Lower lobe of right lung (tissue), 2 donors: ENCODE results near the gene ALOX15B. TPM values are rescaled to one million over a fixed set of nuclear protein-coding genes. Genes with fewer than 3 reads are reported as not detected.

Experiments
- ATAC-seq, 2 donors: fragments of 200-7000 bp; cut with Tn5 transposase; one replicate each; pipeline ENCODE4 v1.9.1; 2020 to 2022; ENCODE audit warnings: mild to moderate bottlenecking in 2 of 2, moderate library complexity in 2 of 2
- DNase-seq: peaks from one replicate; pipeline ENCODE4 v3.0.0-alpha.2; 2020
- H3K27ac ChIP-seq: fragments of 200-600 bp; one replicate; pipeline ENCODE4 v1.8.0; 2022
- H3K27me3 ChIP-seq: fragments of 200-600 bp; one replicate; pipeline ENCODE4 v1.8.0; 2022; ENCODE audit warnings: low read depth
- H3K36me3 ChIP-seq: fragments of 200-600 bp; one replicate; pipeline ENCODE4 v1.8.0; 2022; ENCODE audit warnings: mild to moderate bottlenecking
- H3K4me1 ChIP-seq: fragments of 200-600 bp; one replicate; pipeline ENCODE4 v1.8.0; 2022
- H3K4me3 ChIP-seq: fragments of 200-600 bp; one replicate; pipeline ENCODE4 v1.8.0; 2022; ENCODE audit warnings: mild to moderate bottlenecking
- H3K9me3 ChIP-seq: fragments of 200-600 bp; one replicate; pipeline ENCODE4 v1.8.0; 2022
- CTCF ChIP-seq: fragments of 200-600 bp; IDR thresholded peaks from one replicate; pipeline ENCODE4 v1.8.0; 2022; ENCODE audit warnings: antibody characterized with exemption, mild to moderate bottlenecking
- intact Hi-C: fragments of 100-400 bp; cut with DNase I; formaldehyde crosslinking; loops from one replicate; pipeline ENCODE4 v1.11.0; 2022
- microRNA-seq: library from miRNA; unstranded; fragments of <30 nt; microRNA quantifications from one replicate; pipeline ENCODE4 v1.2.0, GENCODE V29; 2020; ENCODE audit warnings: borderline number of aligned reads
- total RNA-seq: library from RNA; stranded (reverse); fragmentation: NEBNext Ultra II Directional; extraction: Animal tissue kit (Norgen Biotek cat#: 25700); gene quantifications from one replicate; pipeline ENCODE4 v1.2.1, GENCODE V29; 2021
- donor health status: DM: no; HTN: yes; CAD: no; lungs with severe emphysema.

Gene ALOX15B
- total RNA-seq, 1 donor from 2014 or later, result 53.5 TPM

GRCh38 chr17:8095361-8095760 lies 56.5 kb downstream of the ALOX15B start:
- H3K4me1 ChIP-seq, result no peaks in the 10 kb centered on the region
- H3K36me3 ChIP-seq, result no peaks in the 10 kb centered on the region
- no peak for ATAC-seq
- H3K9me3 ChIP-seq, result no peaks in the 10 kb centered on the region
- H3K4me3 ChIP-seq, result no peak overlapping the region
- intact Hi-C loops, result no loop called here
- DNase-seq, result no peak
- peaks cover 14% of the 10 kb centered on the region for H3K27me3 ChIP-seq
- no peak for TF ChIP-seq CTCF
- H3K27ac ChIP-seq, result no peak overlapping the region

- no peak overlapping the region for H3K4me3 ChIP-seq
- H3K27me3 ChIP-seq, result peaks cover 8% of the 10 kb centered on the region
- DNase-seq, result no peak
- intact Hi-C loops, result no loop called here
- no peak for TF ChIP-seq CTCF
- H3K36me3 ChIP-seq, result no peaks in the 10 kb centered on the region
- no peaks in the 10 kb centered on the region for H3K9me3 ChIP-seq
- no peak overlapping the region for H3K27ac ChIP-seq
- no peaks in the 10 kb centered on the region for H3K4me1 ChIP-seq
- no peak for ATAC-seq
Measured at GRCh38 chr17:8096541-8096940, 57.7 kb downstream of the ALOX15B start.

Small RNA genes within 50 kb of the gene (microRNA-seq; reads per million reads assigned to microRNA genes)
- not detected for gene MIR4314

Other genes with a start within 250 kb of the ALOX15B start
- 46.1 TPM for gene KDM6B, start 204.8 kb upstream of the ALOX15B start, total RNA-seq
- 12.0 TPM for gene TMEM88, start 184.0 kb upstream of the ALOX15B start, total RNA-seq
- 61.5 TPM for gene NAA38, start 181.5 kb upstream of the ALOX15B start, total RNA-seq
- 12.6 TPM for gene CYB5D1, start 181.1 kb upstream of the ALOX15B start, total RNA-seq
- 77.9 TPM for gene CHD3, start 150.3 kb upstream of the ALOX15B start, total RNA-seq
- gene RNF227, start 122.8 kb upstream of the ALOX15B start, total RNA-seq, result 7.5 TPM
- 5.2 TPM for gene KCNAB3, start 109.2 kb upstream of the ALOX15B start, total RNA-seq
- gene TRAPPC1, start 107.1 kb upstream of the ALOX15B start, total RNA-seq, result 110 TPM
- 56.2 TPM for gene CNTROB, start 106.9 kb upstream of the ALOX15B start, total RNA-seq
- gene GUCY2D, start 36.4 kb upstream of the ALOX15B start, total RNA-seq, result 3.1 TPM
- gene ALOX12B, start 48.7 kb downstream of the ALOX15B start, total RNA-seq, result not detected
- gene ALOXE3, start 79.5 kb downstream of the ALOX15B start, total RNA-seq, result not detected
- 0.21 TPM for gene HES7, start 85.0 kb downstream of the ALOX15B start, total RNA-seq
- 252 TPM for gene PER1, start 113.3 kb downstream of the ALOX15B start, total RNA-seq
- 77.0 TPM for gene VAMP2, start 123.9 kb downstream of the ALOX15B start, total RNA-seq
- gene TMEM107, start 137.3 kb downstream of the ALOX15B start, total RNA-seq, result 12.9 TPM
- 7.7 TPM for gene BORCS6, start 151.1 kb downstream of the ALOX15B start, total RNA-seq
- 2.2 TPM for gene AURKB, start 171.5 kb downstream of the ALOX15B start, total RNA-seq
- 57.8 TPM for gene CTC1, start 209.0 kb downstream of the ALOX15B start, total RNA-seq
- gene PFAS, start 210.2 kb downstream of the ALOX15B start, total RNA-seq, result 25.3 TPM
- 24.6 TPM for gene RANGRF, start 249.6 kb downstream of the ALOX15B start, total RNA-seq